Measurements from ENCODE around the gene PYCR2.

PYCR2 gene

GRCh38 chr1:225873281-225873850, 50.7 kb downstream of the PYCR2 start:
- no peak for DNase-seq

- no peak for DNase-seq
Measured at GRCh38 chr1:225872075-225872430, 52.0 kb downstream of the PYCR2 start.

- no peak for DNase-seq
Measured at GRCh38 chr1:225871359-225872074, 52.5 kb downstream of the PYCR2 start.

- no peak for DNase-seq
Measured at GRCh38 chr1:225870911-225871310, 53.1 kb downstream of the PYCR2 start.

Measured in NCI-H226 (cell line).